Effector memory CD8-positive, alpha-beta T cell (primary cell): ENCODE results near the gene KIF24.
"Not testable (repeated sequence)": the region's sequence is repeated elsewhere in the genome, so short reads cannot be mapped to it uniquely, and the experiment has no call there.

Experiments used
- ATAC-seq: fragments of 150-1000 bp; cut with Tn5 transposase; replicated peaks from 2 replicates; pipeline ENCODE4 v1.10.0; 2021; ENCODE audit warnings: mild to moderate bottlenecking, moderate library complexity
- DNase-seq, 3 experiments: peaks; one replicate each; pipeline ENCODE4 v3.0.0; 2021
- H3K27ac Mint-ChIP-seq, 2 donors: one replicate each; pipeline ENCODE4 v1.8.0; 2022; ENCODE audit warnings: mild to moderate bottlenecking in 2 of 2, mixed read lengths in 2 of 2, moderate library complexity in 2 of 2
- H3K27me3 Mint-ChIP-seq, 2 donors: one replicate each; pipeline ENCODE4 v1.8.0; 2022; ENCODE audit warnings: mixed read lengths in 2 of 2
- H3K36me3 Mint-ChIP-seq: one replicate; pipeline ENCODE4 v1.8.0; 2022; ENCODE audit warnings: mild to moderate bottlenecking, moderate library complexity, mixed read lengths; ENCODE audit not compliant: insufficient read depth
- H3K4me1 Mint-ChIP-seq, 2 donors: one replicate each; pipeline ENCODE4 v1.8.0; 2022; ENCODE audit warnings: low read depth in 2 of 2, mixed read lengths in 2 of 2
- H3K4me3 Mint-ChIP-seq, 2 donors: one replicate each; pipeline ENCODE4 v1.8.0; 2022; ENCODE audit warnings: mild to moderate bottlenecking in 2 of 2, mixed read lengths in 2 of 2, moderate library complexity in 2 of 2
- H3K9me3 Mint-ChIP-seq, 2 donors: one replicate each; pipeline ENCODE4 v1.8.0; 2022; ENCODE audit warnings: mixed read lengths in 2 of 2

The KIF24 gene

DNA sequence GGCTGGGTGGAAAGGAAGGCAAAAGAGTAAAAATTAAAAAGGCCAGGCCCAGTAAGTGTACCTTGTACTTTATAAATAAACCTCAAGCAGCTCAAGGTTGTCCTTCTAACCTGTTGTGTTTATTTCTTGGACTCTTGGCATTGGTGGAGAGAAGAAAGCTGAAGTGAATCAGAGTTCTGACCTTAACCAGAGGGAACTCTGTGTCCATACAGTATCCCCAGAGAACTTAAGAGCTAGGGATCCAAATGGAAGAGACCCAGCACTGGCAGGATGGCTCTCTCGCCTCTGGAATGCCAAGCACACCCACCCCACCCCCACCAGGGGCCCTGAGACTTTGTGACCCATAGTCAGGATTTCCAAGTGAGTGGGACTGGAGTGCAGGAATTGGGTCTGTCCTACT lies 14.5 kb upstream of the KIF24 start:
- Mint-ChIP-seq H3K4me1 (peaks cover 0 to 5% of the 10 kb centered on the region in 2 donors), H3K9me3 (no peaks in the 10 kb centered on the region), H3K27ac (no peak overlapping the region), H3K36me3 (peaks cover 21% of the 10 kb centered on the region), H3K4me3 (no peak overlapping the region), H3K27me3 (no peaks in the 10 kb centered on the region)
- ATAC-seq: no peak
- DNase-seq: no peak

- H3K4me3 Mint-ChIP-seq: no peak overlapping the region
- H3K9me3 Mint-ChIP-seq: no peaks in the 10 kb centered on the region
- ATAC-seq: no peak
- no peak for DNase-seq
- peaks cover 16% of the 10 kb centered on the region for H3K36me3 Mint-ChIP-seq
- H3K4me1 Mint-ChIP-seq: peaks cover 0 to 5% of the 10 kb centered on the region in 2 donors
- no peaks in the 10 kb centered on the region for H3K27me3 Mint-ChIP-seq
- no peak overlapping the region for H3K27ac Mint-ChIP-seq
These were observed 14.0 kb upstream of the KIF24 start for GRCh38 chr9:34343090-34343489.

GRCh38 chr9:34341659-34342295 lies 12.7 kb upstream of the KIF24 start:
- no peak overlapping the region for H3K27ac Mint-ChIP-seq

GRCh38 chr9:34338665-34339385 lies 9.8 kb upstream of the KIF24 start:
- Mint-ChIP-seq H3K27me3 (no peaks in the 10 kb centered on the region), H3K27ac (no peak overlapping the region), H3K4me1 (peaks cover 3 to 9% of the 10 kb centered on the region in 2 donors), H3K36me3 (peaks cover 15% of the 10 kb centered on the region), H3K9me3 (no peaks in the 10 kb centered on the region), H3K4me3 (no peak overlapping the region)
- ATAC-seq: no peak
- DNase-seq: no peak

More at GRCh38 chr9:34341659-34342295, 12.7 kb upstream of the KIF24 start:
- H3K9me3 Mint-ChIP-seq: no peaks in the 10 kb centered on the region
- H3K4me1 Mint-ChIP-seq: peaks cover 0 to 5% of the 10 kb centered on the region in 2 donors
- no peak overlapping the region for H3K4me3 Mint-ChIP-seq
- ATAC-seq (no peak), DNase-seq (no peak)
- H3K36me3 Mint-ChIP-seq: peaks cover 16% of the 10 kb centered on the region
- H3K27me3 Mint-ChIP-seq: no peaks in the 10 kb centered on the region

DNA sequence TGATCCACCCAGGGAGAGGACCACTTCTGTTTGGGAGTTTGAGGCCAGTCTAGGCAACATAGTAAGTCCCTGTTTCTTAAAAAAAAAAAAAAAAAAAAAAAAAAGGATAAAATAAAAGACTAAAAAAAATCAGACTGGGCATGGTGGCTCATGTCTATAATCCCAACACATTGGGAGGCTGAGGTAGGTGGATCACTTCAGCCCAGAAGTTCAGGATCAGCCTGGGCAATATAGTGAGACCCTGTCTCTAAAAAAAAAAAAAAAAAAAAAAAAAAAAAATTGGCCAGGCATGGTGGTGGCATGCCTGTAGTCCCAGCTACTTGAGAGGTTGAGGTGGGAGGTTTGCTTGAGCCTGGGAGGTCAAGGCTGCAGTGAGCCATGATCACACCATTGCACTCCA lies 9.0 kb upstream of the KIF24 start:
- ATAC-seq, H3K9me3 Mint-ChIP-seq, H3K4me1 Mint-ChIP-seq, H3K4me3 Mint-ChIP-seq, H3K27me3 Mint-ChIP-seq, H3K27ac Mint-ChIP-seq, DNase-seq: not testable (repeated sequence)
- peaks cover 14% of the 10 kb centered on the region for H3K36me3 Mint-ChIP-seq

DNA sequence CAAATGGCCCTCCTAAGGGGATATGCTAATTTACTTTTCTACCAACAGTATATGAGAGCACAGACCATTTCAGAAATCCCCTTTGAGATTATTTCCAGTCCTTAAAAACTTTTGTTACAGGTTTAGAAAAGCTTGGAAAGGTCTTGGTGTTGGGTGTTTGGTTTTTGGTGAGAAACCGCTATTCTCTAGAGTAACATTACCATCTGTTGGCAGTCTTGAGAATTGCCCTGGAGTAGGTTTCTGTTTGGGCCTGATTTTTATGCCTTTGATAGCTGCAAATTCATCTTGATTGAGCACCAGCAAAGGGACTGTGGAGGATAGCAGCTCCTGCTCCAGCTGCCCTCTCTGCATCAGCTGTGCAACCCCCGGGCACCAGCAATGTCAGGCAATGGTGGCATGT lies 8.3 kb upstream of the KIF24 start:
- Mint-ChIP-seq H3K4me3 (no peak overlapping the region), H3K27me3 (no peaks in the 10 kb centered on the region), H3K36me3 (peaks cover 7% of the 10 kb centered on the region), H3K9me3 (no peaks in the 10 kb centered on the region), H3K27ac (no peak overlapping the region), H3K4me1 (peaks cover 3 to 13% of the 10 kb centered on the region in 2 donors)
- ATAC-seq (no peak), DNase-seq (no peak)

- peaks cover 10% of the 10 kb centered on the region for H3K36me3 Mint-ChIP-seq
- no peaks in the 10 kb centered on the region for H3K27me3 Mint-ChIP-seq
- no peak overlapping the region for H3K4me3 Mint-ChIP-seq
- peaks cover 9 to 22% of the 10 kb centered on the region in 2 donors for H3K4me1 Mint-ChIP-seq
- H3K9me3 Mint-ChIP-seq: no peaks in the 10 kb centered on the region
- DNase-seq: no peak
- ATAC-seq: no peak
- peak overlapping the region in 1 of 2 donors; percentile 13 for H3K27ac Mint-ChIP-seq
These were observed 6.3 kb upstream of the KIF24 start for GRCh38 chr9:34335376-34335775.

DNA sequence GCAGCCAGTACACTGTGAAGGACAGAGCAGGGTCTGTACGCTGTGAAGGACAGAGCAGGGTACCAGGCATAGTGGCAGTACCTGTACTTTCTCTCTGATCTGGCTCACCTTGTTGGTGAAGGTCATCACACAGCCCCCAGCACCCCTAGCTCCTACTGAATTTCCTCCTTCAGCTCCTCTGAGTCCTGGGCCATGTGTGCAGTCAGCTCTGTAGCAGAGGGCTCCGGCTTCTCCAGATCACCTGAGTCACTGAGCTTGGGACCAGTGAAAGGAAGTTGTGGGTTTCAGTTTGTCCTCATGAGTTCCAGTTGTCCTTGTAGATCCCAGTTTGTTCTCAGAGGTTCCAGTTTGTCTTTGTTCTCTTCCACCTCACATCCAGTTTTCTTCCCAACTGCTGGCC lies 5.8 kb upstream of the KIF24 start:
- no peak for DNase-seq
- H3K27ac Mint-ChIP-seq: peak overlapping the region in 1 of 2 donors; percentile 13
- no peaks in the 10 kb centered on the region for H3K9me3 Mint-ChIP-seq
- H3K27me3 Mint-ChIP-seq: no peaks in the 10 kb centered on the region
- no peak overlapping the region for H3K4me3 Mint-ChIP-seq
- H3K4me1 Mint-ChIP-seq: peaks cover 13 to 23% of the 10 kb centered on the region in 2 donors
- H3K36me3 Mint-ChIP-seq: peaks cover 8% of the 10 kb centered on the region
- ATAC-seq: no peak

DNA sequence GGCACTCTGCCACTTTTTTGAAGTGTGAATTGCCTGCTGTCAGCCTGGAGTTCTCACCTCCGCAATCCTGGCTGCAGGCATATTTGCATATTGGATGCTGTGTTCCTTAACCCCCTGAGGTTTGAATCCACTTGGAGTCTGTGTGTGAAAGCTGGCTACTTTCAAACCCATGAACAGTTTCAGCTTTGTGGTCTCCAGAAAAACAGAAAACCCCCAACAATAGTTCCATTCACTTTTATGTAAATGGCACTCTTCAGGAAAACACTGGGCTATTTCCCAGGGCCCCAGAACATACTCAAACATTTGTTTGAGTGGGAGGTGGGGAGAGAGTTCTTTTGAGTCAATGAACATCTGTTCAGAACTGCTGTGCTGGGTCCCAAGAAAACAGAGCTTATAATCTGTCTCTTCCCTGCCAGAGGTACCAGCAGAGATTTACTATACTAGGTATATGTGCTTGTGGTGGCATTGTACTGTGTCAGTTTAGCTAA lies 5.3 kb upstream of the KIF24 start:
- no peak overlapping the region for H3K4me3 Mint-ChIP-seq
- H3K36me3 Mint-ChIP-seq: peaks cover 13% of the 10 kb centered on the region
- ATAC-seq (no peak), DNase-seq (no peak)
- no peaks in the 10 kb centered on the region for H3K27me3 Mint-ChIP-seq
- H3K4me1 Mint-ChIP-seq: peaks cover 19 to 26% of the 10 kb centered on the region in 2 donors
- peak overlapping the region in 1 of 2 donors; percentile 13 for H3K27ac Mint-ChIP-seq
- no peaks in the 10 kb centered on the region for H3K9me3 Mint-ChIP-seq

- no peaks in the 10 kb centered on the region for H3K9me3 Mint-ChIP-seq
These were observed 4.8 kb upstream of the KIF24 start for GRCh38 chr9:34333836-34334235.

GRCh38 chr9:34332076-34332964 lies 3.3 kb upstream of the KIF24 start:
- H3K27ac Mint-ChIP-seq: peak overlapping the region; percentile 4 to 15
- peaks cover 21% of the 10 kb centered on the region for H3K36me3 Mint-ChIP-seq
- H3K27me3 Mint-ChIP-seq: no peaks in the 10 kb centered on the region
- H3K9me3 Mint-ChIP-seq: no peaks in the 10 kb centered on the region
- DNase-seq (no peak), ATAC-seq (no peak)
- H3K4me1 Mint-ChIP-seq: peaks cover 24 to 26% of the 10 kb centered on the region in 2 donors
- H3K4me3 Mint-ChIP-seq: peak overlapping the region in 1 of 2 donors; percentile 25

More at GRCh38 chr9:34333836-34334235, 4.8 kb upstream of the KIF24 start:
- ATAC-seq (no peak), DNase-seq (no peak)
- Mint-ChIP-seq H3K4me3 (no peak overlapping the region), H3K4me1 (peaks cover 22 to 26% of the 10 kb centered on the region in 2 donors), H3K27ac (no peak overlapping the region), H3K27me3 (no peaks in the 10 kb centered on the region), H3K36me3 (peaks cover 18% of the 10 kb centered on the region)

DNA sequence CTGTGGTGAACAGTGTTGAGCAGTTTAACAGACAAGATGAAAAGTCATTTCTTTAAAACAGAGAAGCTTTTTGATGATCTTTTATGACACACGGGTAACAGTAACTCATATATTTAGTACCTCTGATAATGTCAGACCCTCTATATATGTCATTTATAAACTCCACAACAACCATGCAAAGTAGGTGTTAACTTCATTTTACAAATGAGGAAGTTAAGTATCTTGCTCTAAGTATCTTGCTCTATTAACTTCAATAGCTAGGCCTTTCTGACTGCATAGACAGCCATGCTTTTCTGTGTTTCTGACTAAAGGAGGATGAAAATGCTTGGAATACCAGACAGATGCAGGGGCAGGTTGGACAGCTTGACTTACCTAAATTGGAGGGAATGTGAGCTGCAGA lies 2.1 kb upstream of the KIF24 start:
- H3K4me3 Mint-ChIP-seq: no peak overlapping the region
- peaks cover 18% of the 10 kb centered on the region for H3K36me3 Mint-ChIP-seq
- H3K9me3 Mint-ChIP-seq: no peaks in the 10 kb centered on the region
- no peaks in the 10 kb centered on the region for H3K27me3 Mint-ChIP-seq
- DNase-seq (no peak), ATAC-seq (no peak)
- no peak overlapping the region for H3K27ac Mint-ChIP-seq
- H3K4me1 Mint-ChIP-seq: peaks cover 24 to 26% of the 10 kb centered on the region in 2 donors

DNA sequence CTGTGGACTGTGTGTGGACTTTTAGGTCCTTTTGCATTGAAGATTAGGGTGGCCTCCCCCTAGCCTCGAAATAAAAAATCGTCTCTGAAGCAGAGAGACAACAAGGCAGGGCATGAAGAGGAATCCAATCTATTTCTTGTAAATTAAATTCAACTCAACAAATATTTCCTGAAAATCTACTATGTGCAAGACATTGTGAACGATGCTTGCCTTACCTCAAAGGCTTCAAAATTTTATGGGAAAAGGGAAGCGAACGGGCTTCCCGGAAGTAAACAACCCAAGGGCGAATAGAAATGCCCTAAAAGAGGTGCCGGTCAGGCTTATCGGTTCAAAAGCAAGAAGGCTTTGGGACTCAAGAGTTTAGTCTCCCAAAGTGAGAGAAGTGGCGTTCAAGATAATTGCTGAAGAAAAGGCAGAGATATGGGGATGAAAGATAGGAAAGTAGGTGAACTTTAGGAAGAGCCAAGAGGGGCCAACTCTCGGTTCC lies 525 bp downstream of the KIF24 start:
- H3K9me3 Mint-ChIP-seq: no peaks in the 10 kb centered on the region
- H3K4me3 Mint-ChIP-seq: peak overlapping the region; percentile 94 to 99
- H3K4me1 Mint-ChIP-seq: peaks cover 21 to 22% of the 10 kb centered on the region in 2 donors
- DNase-seq (no peak), ATAC-seq (no peak)
- H3K27ac Mint-ChIP-seq: peak overlapping the region; percentile 92 to 98
- no peaks in the 10 kb centered on the region for H3K27me3 Mint-ChIP-seq
- peaks cover 17% of the 10 kb centered on the region for H3K36me3 Mint-ChIP-seq
